ENCODE data around the gene LST1.
A peak's percentile ranks its signal among the peaks of the same experiment; 100 is the strongest.

LST1 gene

GRCh38 chr6:31632279-31632946, 46.3 kb downstream of the LST1 start:
- intact Hi-C loops (cut with DNase I) = no loop called here
- DNase-seq = no peak

GRCh38 chr6:31633447-31633846, 47.4 kb downstream of the LST1 start:
- intact Hi-C loops (cut with DNase I) = no loop called here
- DNase-seq = no peak

- DNase-seq = no peak
- intact Hi-C loops (cut with DNase I) = no loop called here
Measured at GRCh38 chr6:31634131-31634530, 48.1 kb downstream of the LST1 start.

- DNase-seq = no peak
- intact Hi-C loops (cut with DNase I) = no loop called here
Measured at GRCh38 chr6:31634969-31635575, 49.0 kb downstream of the LST1 start.

- intact Hi-C loops (cut with DNase I) = no loop called here
- DNase-seq = peak in 1 of 10 donors; percentile 40
Measured at GRCh38 chr6:31636698-31637596, 50.9 kb downstream of the LST1 start.

All from posterior cingulate gyrus (tissue), 11 donors.